AG09319 (cell line): ENCODE measurements around the gene TOX2.

ENCODE experiments used
- DNase-seq: peaks from one replicate; pipeline ENCODE4 v3.0.0-alpha.2; 2010; ENCODE audit warnings: low read depth; ENCODE audit errors: extremely low read depth
- TF ChIP-seq, protein P1 (sequence below): IDR thresholded peaks from 2 replicates; pipeline ENCODE4 v1.5.1; 2011; ENCODE audit warnings: low read depth, mild to moderate bottlenecking, inconsistent platforms, low read length, moderate library complexity

The TOX2 gene

DNA sequence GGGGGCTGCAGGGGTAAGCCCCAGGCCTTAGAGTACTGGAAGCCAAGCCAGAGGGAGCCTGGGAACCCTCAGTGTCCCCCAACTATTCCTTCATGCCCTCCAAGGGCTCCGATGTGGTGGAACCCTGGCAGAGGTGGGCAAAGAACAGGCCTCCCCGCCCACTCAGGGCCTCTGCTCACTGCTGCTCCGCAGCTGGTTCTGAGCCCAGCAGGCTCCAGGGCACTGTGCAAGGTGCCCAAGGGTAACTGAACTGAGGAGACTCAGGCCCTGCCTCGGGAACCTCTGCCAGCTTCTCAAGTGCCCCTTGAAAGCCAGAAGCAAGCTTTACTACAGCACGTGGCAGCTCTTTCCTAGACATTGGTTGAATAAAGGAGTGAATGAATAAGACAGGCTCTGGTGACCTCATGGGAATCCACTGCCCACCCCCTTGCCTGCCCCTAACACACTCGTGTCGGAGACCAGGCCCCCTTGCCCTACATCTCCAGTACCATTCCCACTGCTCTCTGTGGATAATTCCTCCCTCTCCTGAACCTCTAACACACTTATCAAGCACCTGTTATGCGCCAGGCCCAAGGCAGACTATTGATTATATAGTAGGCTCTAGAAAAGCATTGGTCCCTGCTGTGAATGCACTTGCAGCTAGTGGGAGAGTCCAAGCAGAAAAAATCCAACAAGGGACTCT, 55.0 kb downstream of the TOX2 start:
- TF ChIP-seq, protein P1, sequence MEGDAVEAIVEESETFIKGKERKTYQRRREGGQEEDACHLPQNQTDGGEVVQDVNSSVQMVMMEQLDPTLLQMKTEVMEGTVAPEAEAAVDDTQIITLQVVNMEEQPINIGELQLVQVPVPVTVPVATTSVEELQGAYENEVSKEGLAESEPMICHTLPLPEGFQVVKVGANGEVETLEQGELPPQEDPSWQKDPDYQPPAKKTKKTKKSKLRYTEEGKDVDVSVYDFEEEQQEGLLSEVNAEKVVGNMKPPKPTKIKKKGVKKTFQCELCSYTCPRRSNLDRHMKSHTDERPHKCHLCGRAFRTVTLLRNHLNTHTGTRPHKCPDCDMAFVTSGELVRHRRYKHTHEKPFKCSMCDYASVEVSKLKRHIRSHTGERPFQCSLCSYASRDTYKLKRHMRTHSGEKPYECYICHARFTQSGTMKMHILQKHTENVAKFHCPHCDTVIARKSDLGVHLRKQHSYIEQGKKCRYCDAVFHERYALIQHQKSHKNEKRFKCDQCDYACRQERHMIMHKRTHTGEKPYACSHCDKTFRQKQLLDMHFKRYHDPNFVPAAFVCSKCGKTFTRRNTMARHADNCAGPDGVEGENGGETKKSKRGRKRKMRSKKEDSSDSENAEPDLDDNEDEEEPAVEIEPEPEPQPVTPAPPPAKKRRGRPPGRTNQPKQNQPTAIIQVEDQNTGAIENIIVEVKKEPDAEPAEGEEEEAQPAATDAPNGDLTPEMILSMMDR, result no peak
- DNase-seq, result no peak

DNA sequence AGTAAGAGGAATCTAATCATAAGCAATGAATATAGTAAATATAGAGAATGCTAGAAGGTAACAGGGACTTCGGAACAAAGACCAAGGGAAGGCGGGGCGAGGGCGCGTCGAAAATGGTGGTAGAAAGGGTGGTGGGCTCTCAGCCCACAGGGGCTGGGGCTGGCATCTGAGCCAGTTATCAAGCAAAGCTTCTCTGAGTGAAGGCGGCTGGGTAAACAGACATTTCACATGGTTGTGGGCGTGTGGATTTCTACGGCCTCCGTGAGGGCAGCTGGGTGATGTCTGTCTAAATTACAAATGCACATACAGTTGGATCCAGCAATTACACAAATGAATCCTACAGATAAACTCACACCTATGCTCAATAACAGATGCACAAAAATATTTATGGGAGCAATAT, 56.6 kb downstream of the TOX2 start:
- no peak for DNase-seq
- TF ChIP-seq, protein P1, result no peak

DNA sequence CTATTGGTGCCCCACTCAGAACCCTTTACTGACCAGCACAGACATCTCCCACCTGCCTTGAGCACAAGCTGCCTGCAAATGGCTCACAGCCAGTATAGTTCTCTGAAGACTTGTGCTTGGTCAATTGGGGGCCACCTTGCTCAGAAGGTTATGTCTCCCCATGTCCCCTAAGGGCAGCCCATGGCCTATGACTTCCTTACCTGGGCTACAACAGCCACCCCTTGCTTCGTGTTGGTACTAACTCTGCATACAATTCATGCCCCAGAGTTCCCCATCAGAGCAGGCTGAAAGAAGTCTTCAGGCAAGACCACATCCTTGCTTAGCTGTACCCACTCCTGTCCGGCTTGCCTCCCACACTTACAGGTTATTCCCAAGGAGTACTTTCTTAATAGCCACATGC, 57.4 kb downstream of the TOX2 start:
- TF ChIP-seq, protein P1, result no peak

DNA sequence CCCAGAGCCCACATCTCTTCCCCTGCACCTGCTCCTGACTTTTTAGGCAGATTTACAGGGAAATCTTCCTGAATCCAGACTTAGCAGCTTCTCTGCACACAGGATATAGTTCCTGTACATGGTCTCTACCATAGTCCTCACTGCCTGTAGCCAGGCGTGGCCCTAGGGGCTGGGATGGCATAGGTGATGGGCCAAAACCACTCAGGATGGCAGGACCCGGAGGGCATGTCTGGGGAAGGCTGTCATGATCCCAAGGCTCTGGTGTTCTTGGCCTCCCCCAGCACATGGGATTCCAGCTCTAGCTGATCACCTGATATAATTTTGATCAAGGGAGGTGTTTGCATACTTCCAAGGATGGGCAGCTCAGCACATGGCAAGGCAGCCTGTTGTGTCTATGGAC, 58.0 kb downstream of the TOX2 start:
- DNase-seq, result no peak
- TF ChIP-seq, protein P1, result no peak

More for the DNA sequence above, 57.4 kb downstream of the TOX2 start:
- no peak for DNase-seq

DNA sequence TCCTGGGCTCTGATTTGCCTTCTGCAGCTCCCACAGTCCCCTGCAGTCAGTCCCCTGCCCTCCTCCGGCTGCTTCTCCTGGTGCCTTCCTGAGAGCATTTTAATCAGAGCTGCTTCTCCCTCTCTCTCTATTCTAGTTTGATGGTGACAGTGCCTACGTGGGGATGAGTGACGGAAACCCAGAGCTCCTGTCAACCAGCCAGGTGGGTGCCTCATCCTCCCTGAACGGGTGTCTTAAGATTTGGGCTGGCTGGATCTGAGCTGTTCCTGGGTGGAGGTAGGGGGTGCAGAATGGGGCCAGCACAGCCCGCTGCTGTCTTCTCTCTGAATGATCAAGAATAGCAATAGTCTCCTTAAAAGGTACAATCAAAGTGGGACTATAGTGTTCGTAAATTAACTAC, 58.6 kb downstream of the TOX2 start:
- no peak for DNase-seq
- TF ChIP-seq, protein P1, result no peak

DNA sequence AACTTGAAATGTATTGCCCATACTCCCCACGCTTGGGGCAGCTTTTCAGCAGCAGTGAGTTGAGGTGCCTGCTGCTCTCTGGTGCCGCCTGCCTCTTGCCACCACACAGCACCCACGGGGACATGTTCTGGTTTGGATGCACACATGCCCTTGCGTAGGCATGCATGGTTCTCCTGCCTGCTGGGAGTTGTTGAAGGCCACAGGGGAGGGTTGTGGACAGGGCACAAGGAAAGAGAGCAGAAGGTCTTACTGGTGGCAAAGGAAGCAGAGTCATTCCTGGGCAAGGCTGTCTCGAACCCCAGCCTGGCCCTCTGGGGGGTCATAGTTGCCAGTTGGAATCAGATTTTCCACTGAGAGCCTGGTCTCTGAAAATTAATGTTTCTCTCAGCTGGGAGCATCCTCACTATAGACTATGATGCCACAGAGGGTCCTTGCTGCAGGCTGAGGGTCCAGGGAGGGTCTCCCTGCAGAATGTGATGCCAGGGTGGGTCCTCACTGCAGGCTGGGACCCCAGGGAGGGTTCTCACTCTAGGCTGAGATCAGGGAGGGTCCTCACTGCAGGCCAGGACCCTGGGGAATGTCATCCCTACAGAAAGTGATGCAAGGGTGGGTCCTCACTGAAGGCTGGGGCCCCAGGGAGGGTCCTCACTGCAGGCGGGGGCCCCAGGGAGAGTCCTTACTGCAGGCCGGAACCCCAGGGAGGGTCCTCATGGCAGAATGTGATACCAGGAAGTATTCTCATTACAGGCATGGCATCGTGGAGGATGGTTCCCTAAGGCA, 59.2 kb downstream of the TOX2 start:
- no peak for DNase-seq
- TF ChIP-seq, protein P1, result no peak

DNA sequence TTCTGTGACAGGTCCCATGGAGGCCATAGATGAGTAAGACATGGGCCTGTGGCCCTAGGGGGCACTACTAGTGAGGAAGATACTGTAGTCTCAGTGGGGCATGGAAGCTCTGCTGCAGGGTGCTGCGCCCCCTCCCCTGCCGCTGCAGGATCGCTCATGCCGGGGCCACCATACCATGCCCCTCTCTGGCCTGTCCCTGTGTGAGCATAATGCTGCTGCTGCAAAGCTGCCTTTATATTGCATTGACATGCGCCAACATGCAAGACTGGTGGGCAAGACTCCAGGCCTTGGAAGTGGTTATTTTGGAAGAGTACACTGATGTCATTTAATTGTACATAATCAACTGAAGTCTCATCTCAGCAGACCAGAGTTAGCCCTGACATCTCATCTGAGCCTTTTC, 60.0 kb downstream of the TOX2 start:
- DNase-seq, result no peak
- TF ChIP-seq, protein P1, result no peak
